Breast epithelium (tissue), 4 donors: Measurements from ENCODE around the gene TEX19. TPM values are rescaled to one million over a fixed set of nuclear protein-coding genes. Genes with fewer than 3 reads are reported as not detected.
A peak's percentile ranks its signal among the peaks of the same experiment; 100 is the strongest.
"Not testable (repeated sequence)": the region's sequence is repeated elsewhere in the genome, so short reads cannot be mapped to it uniquely, and the experiment has no call there.

Experiments
- DNase-seq, 2 donors: peaks; one replicate each; pipeline ENCODE4 v3.0.0-alpha.2; 2019; ENCODE audit warnings: low spot score in 2 of 2
- H3K27ac ChIP-seq, 2 donors: fragments of 200-600 bp; sonication (generic) in 1 of 2; one replicate each; pipeline ENCODE4 v1.5.1; 2016 to 2019; ENCODE audit warnings: mild to moderate bottlenecking in 1 of 2
- H3K27me3 ChIP-seq, 2 donors: fragments of 200-600 bp; sonication (generic) in 1 of 2; one replicate each; pipeline versions ENCODE4 v1.5.1 to v1.6.0; 2017 to 2019; ENCODE audit warnings: control low read depth in 1 of 2, mild to moderate bottlenecking in 1 of 2
- H3K36me3 ChIP-seq: fragments of 200-600 bp; one replicate; pipeline ENCODE4 v1.5.1; 2019
- H3K4me1 ChIP-seq, 2 donors: fragments of 200-600 bp; sonication (generic); one replicate each; pipeline ENCODE4 v1.5.1; 2016 to 2019; ENCODE audit warnings: control low read depth in 1 of 2
- H3K4me3 ChIP-seq, 3 donors: fragments of 200-600 bp; sonication (generic); 1 replicate in 2 of 3; 2 replicates in 1 of 3; pipeline ENCODE4 v1.5.1; 2016 to 2019; ENCODE audit warnings: mild to moderate bottlenecking in 3 of 3, moderate library complexity in 2 of 3
- H3K9me3 ChIP-seq, 2 donors: fragments of 200-600 bp; sonication (generic) in 1 of 2; one replicate each; pipeline ENCODE4 v1.5.1; 2016 to 2019; ENCODE audit warnings: control low read depth in 1 of 2
- POLR2A ChIP-seq: fragments of 450-650 bp; IDR thresholded peaks from one replicate; pipeline ENCODE4 v1.6.1; 2016; ENCODE audit warnings: antibody characterized with exemption, mild to moderate bottlenecking, moderate library complexity
- POLR2AphosphoS5 ChIP-seq, 3 donors: sonication (generic); formaldehyde crosslinking; IDR thresholded peaks; one replicate each; pipeline ENCODE4 v1.6.1; 2017; ENCODE audit warnings: antibody characterized with exemption in 3 of 3
- intact Hi-C: fragments of 100-400 bp; cut with DNase I; formaldehyde crosslinking; loops from one replicate; pipeline ENCODE4 v1.15.1; 2023; ENCODE audit warnings: low total_unique reads
- total RNA-seq, 3 donors: library from RNA; depleted of rRNA; stranded (reverse); fragments of >200 nt; gene quantifications; one replicate each; pipeline ENCODE4 v1.1.0, GENCODE V29; 2016
- TF ChIP-seq, protein P1 (sequence below), 3 donors: fragments of 450-650 bp; IDR thresholded peaks; one replicate each; pipeline ENCODE4 v1.5.1; 2016 to 2017; ENCODE audit warnings: antibody characterized with exemption in 3 of 3, mild to moderate bottlenecking in 3 of 3, moderate library complexity in 3 of 3

The TEX19 gene
- total RNA-seq, 3 donors from 2014 or later = not detected

DNA sequence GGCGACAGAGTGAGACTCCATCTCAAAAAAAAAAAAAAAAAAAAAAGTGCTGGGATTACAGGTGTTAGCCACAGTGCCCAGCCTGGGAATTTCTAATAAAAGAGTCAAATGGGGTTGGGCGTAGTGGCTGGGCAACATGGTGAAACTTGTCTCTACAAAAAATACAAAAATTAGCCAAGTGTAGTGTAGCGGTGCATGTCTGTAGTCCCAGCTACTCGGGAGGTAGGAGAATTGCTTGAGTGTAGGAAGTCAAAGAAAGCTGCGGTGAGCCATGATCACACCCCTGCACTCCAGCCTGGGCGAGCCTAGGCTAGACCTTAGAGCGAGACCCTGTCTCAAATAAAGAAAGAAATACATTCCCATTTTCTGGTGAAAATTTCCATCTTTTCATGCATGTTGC, 10.2 kb downstream of the TEX19 start:
- DNase-seq = no peak
- H3K27me3 ChIP-seq = peaks cover 12 to 39% of the 10 kb centered on the region in 2 donors

GRCh38 chr17:82370471-82371332, 11.7 kb downstream of the TEX19 start:
- H3K27ac ChIP-seq = peak overlapping the region in 1 of 2 donors; percentile 1
- no peaks in the 10 kb centered on the region for H3K36me3 ChIP-seq
- peaks cover 12 to 54% of the 10 kb centered on the region in 2 donors for H3K27me3 ChIP-seq
- H3K4me3 ChIP-seq = peak overlapping the region; percentile 34 to 58 (median 41)
- intact Hi-C loops = no loop called here
- peaks cover 7 to 10% of the 10 kb centered on the region in 2 donors for H3K4me1 ChIP-seq
- no peaks in the 10 kb centered on the region for H3K9me3 ChIP-seq
- DNase-seq = no peak
- TF ChIP-seq POLR2A = no peak
- TF ChIP-seq, protein P1, sequence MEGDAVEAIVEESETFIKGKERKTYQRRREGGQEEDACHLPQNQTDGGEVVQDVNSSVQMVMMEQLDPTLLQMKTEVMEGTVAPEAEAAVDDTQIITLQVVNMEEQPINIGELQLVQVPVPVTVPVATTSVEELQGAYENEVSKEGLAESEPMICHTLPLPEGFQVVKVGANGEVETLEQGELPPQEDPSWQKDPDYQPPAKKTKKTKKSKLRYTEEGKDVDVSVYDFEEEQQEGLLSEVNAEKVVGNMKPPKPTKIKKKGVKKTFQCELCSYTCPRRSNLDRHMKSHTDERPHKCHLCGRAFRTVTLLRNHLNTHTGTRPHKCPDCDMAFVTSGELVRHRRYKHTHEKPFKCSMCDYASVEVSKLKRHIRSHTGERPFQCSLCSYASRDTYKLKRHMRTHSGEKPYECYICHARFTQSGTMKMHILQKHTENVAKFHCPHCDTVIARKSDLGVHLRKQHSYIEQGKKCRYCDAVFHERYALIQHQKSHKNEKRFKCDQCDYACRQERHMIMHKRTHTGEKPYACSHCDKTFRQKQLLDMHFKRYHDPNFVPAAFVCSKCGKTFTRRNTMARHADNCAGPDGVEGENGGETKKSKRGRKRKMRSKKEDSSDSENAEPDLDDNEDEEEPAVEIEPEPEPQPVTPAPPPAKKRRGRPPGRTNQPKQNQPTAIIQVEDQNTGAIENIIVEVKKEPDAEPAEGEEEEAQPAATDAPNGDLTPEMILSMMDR (IDR thresholded peaks at IDR 0.05) = no peak

More for the DNA sequence above, 10.2 kb downstream of the TEX19 start:
- Histone ChIP-seq H3K4me1 (peaks cover 7 to 10% of the 10 kb centered on the region in 2 donors), H3K9me3 (no peaks in the 10 kb centered on the region), H3K4me3 (no peak overlapping the region), H3K36me3 (no peaks in the 10 kb centered on the region), H3K27ac (no peak overlapping the region)
- TF ChIP-seq POLR2AphosphoS5 (IDR thresholded peaks at IDR 0.05) (no peak), POLR2A (no peak)
- TF ChIP-seq, protein P1 (IDR thresholded peaks at IDR 0.05) = no peak
- intact Hi-C loops = no loop called here

- TF ChIP-seq POLR2AphosphoS5 (IDR thresholded peaks at IDR 0.05) = no peak
- TF ChIP-seq POLR2A = no peak
- TF ChIP-seq, protein P1 (IDR thresholded peaks at IDR 0.05) = no peak
- H3K4me1 ChIP-seq = peaks cover 7 to 10% of the 10 kb centered on the region in 2 donors
- no peaks in the 10 kb centered on the region for H3K9me3 ChIP-seq
- DNase-seq = no peak
- peaks cover 12 to 63% of the 10 kb centered on the region in 2 donors for H3K27me3 ChIP-seq
- intact Hi-C loops = loop anchor here (1.0 kb wide), 1 partner anchor 14 kb away; no protein-coding TSS in a partner anchor
- H3K4me3 ChIP-seq = peak within 1 kb of the TSS; percentile 34 to 58 (median 41)
- peak within 1 kb of the TSS in 1 of 2 donors; percentile 7 for H3K27ac ChIP-seq
- H3K36me3 ChIP-seq = no peaks in the 10 kb centered on the region
These were observed 12.5 kb downstream of the TEX19 start, which contains the start of gene UTS2R for GRCh38 chr17:82371333-82372248. Gene UTS2R, plus strand, starts transcription at chr17:82371765. Its CDS starts 2,560 bp downstream, at chr17:82374325.

DNA sequence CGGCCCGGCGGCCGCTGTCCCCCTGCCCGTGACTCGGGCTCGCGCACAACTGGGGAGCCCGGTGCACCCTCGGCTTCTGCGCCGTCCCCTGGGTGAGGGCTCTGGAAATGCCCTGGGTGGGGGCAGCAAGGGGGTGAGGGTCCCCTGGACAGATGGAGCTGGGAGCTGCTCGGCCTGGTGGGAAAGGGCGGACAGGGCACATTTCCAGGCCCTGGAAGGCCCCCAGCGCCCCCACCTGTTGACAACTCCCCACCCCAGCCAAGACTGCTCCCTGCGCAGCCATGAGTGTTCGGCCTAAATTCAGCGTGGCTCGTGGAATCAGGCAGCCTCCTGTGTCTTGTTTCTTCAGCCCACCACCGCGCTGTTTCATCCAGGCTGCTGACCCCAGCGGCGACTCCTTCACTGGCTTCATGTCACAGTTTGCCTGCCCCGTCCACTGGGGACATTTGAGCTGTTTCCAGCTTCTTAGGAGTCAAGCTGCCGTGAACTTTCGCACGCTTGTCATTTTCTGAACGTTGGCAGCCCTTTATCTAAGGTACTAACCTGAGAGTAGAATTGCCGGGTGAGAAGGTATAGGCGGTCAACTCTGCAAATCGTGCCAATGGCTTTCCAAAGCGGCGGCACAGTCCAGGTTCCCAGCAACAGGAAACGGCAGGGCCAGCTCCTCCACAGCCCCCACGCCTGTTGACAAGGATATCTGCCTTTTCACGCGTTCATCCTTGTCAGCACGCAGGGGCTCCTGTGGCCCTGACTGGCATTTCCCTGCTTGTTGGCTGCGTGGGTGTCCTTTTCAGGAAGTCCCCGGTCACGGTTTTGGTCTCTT, 13.4 kb downstream of the TEX19 start:
- intact Hi-C loops = loop anchor here (1.0 kb wide), 1 partner anchor 15 kb away; no protein-coding TSS in a partner anchor
- TF ChIP-seq, protein P1 (IDR thresholded peaks at IDR 0.05) = no peak
- TF ChIP-seq POLR2AphosphoS5 (IDR thresholded peaks at IDR 0.05) (no peak), POLR2A (no peak)
- peaks cover 12 to 64% of the 10 kb centered on the region in 2 donors for H3K27me3 ChIP-seq
- no peaks in the 10 kb centered on the region for H3K9me3 ChIP-seq
- peak overlapping the region in 1 of 3 donors; percentile 58 for H3K4me3 ChIP-seq
- no peak overlapping the region for H3K27ac ChIP-seq
- H3K4me1 ChIP-seq = peaks cover 7 to 10% of the 10 kb centered on the region in 2 donors
- DNase-seq = no peak
- no peaks in the 10 kb centered on the region for H3K36me3 ChIP-seq

DNA sequence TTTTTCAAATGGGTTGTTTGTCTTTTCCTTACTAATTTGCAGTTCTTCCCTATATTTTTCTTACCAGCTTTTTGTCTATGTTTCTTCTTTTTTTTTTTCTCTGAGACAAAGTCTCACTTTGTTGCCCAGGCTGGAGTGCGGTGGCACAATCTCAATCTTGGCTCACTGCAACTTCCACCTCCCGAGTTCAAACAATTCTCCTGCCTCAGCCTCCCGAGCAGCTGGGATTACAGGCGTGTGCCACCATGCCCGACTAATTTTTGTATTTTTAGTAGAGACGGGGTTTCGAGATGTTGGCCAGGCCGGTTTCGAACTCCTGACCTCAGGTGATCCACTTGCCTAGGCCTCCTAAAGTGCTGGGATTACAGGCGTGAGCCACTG, 14.0 kb downstream of the TEX19 start:
- peaks cover 9 to 64% of the 10 kb centered on the region in 2 donors for H3K27me3 ChIP-seq

More for the DNA sequence above, 14.0 kb downstream of the TEX19 start:
- H3K27ac ChIP-seq, intact Hi-C loops, H3K36me3 ChIP-seq, DNase-seq, H3K4me3 ChIP-seq, H3K9me3 ChIP-seq: not testable (repeated sequence)
- peaks cover 7 to 10% of the 10 kb centered on the region in 2 donors for H3K4me1 ChIP-seq
